KMS-11 (cell line): Measurements from ENCODE around the gene LRRD1.

Source experiments
- H2AFZ ChIP-seq: fragments of 200-600 bp; sonication (generic); 2 replicates; pipeline ENCODE4 v1.6.1; 2016; ENCODE audit warnings: antibody characterized with exemption, mixed run types, low read depth
- H3K27ac ChIP-seq: fragments of 200-600 bp; sonication (generic); 2 replicates; pipeline ENCODE4 v1.6.1; 2016; ENCODE audit warnings: mild to moderate bottlenecking, mixed run types
- H3K27me3 ChIP-seq: fragments of 200-600 bp; sonication (generic); 2 replicates; pipeline ENCODE4 v1.6.1; 2017; ENCODE audit warnings: mild to moderate bottlenecking, low read depth, mixed run types, moderate library complexity; ENCODE audit not compliant: insufficient read depth
- H3K36me3 ChIP-seq: fragments of 200-600 bp; sonication (generic); 2 replicates; pipeline ENCODE4 v1.6.1; 2017; ENCODE audit warnings: mild to moderate bottlenecking, mixed run types; ENCODE audit not compliant: insufficient read depth
- H3K4me1 ChIP-seq: fragments of 200-600 bp; sonication (generic); 2 replicates; pipeline ENCODE4 v1.6.1; 2016; ENCODE audit warnings: mild to moderate bottlenecking, low read depth, mixed run types; ENCODE audit not compliant: poor library complexity, severe bottlenecking
- H3K4me2 ChIP-seq: fragments of 200-600 bp; sonication (generic); 2 replicates; pipeline ENCODE4 v1.7.0; 2016; ENCODE audit warnings: mild to moderate bottlenecking, mixed run types
- H3K4me3 ChIP-seq: fragments of 200-600 bp; sonication (generic); IDR thresholded peaks from 2 replicates; pipeline ENCODE4 v1.6.1; 2017; ENCODE audit warnings: low read depth, low read length, mixed read lengths; ENCODE audit not compliant: insufficient read depth
- H3K79me2 ChIP-seq: fragments of 200-600 bp; sonication (generic); 2 replicates; pipeline ENCODE4 v1.6.1; 2016; ENCODE audit warnings: low read depth, mixed run types; ENCODE audit not compliant: insufficient read depth
- H3K9ac ChIP-seq: fragments of 200-600 bp; sonication (generic); 2 replicates; pipeline ENCODE4 v1.6.1; 2016; ENCODE audit warnings: mild to moderate bottlenecking, mixed run types
- H4K20me1 ChIP-seq: fragments of 200-600 bp; sonication (generic); 2 replicates; pipeline ENCODE4 v1.6.1; 2016; ENCODE audit warnings: mild to moderate bottlenecking, mixed run types; ENCODE audit not compliant: insufficient read depth
- TF ChIP-seq, protein P1 (sequence below): fragments of 200-600 bp; sonication (generic); conservative IDR thresholded peaks from 2 replicates; pipeline ENCODE4 v1.6.1; 2017; ENCODE audit warnings: low read depth, mild to moderate bottlenecking, antibody characterized with exemption, low read length, moderate library complexity, mixed read lengths

Gene LRRD1

DNA sequence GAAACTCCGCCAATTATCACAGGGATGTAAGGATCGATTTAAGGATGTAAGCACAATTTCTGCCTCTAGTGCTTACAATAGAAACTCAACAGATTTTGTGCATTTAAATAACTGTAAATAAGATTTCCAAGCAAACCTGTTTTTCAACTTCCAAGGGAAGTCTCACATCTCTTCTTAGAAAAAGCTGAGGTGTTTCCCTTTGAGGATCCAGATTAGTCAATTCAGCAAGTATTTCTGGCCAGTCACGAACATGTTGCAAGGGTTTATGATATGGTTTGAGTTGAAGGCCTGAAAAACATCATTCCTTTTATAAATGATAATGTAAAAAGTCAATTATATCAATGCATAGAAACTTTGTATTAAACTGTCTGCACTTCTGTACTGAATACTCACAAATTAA is 42.8 kb upstream of the LRRD1 start:
- Histone ChIP-seq H3K9ac (no peak overlapping the region), H3K4me1 (no peaks in the 10 kb centered on the region), H4K20me1 (no peaks in the 10 kb centered on the region), H2AFZ (no peak overlapping the region), H3K4me2 (no peak overlapping the region), H3K27ac (no peak overlapping the region), H3K4me3 (no peak overlapping the region), H3K27me3 (no peaks in the 10 kb centered on the region), H3K79me2 (no peaks in the 10 kb centered on the region), H3K36me3 (no peaks in the 10 kb centered on the region)
- TF ChIP-seq, protein P1, sequence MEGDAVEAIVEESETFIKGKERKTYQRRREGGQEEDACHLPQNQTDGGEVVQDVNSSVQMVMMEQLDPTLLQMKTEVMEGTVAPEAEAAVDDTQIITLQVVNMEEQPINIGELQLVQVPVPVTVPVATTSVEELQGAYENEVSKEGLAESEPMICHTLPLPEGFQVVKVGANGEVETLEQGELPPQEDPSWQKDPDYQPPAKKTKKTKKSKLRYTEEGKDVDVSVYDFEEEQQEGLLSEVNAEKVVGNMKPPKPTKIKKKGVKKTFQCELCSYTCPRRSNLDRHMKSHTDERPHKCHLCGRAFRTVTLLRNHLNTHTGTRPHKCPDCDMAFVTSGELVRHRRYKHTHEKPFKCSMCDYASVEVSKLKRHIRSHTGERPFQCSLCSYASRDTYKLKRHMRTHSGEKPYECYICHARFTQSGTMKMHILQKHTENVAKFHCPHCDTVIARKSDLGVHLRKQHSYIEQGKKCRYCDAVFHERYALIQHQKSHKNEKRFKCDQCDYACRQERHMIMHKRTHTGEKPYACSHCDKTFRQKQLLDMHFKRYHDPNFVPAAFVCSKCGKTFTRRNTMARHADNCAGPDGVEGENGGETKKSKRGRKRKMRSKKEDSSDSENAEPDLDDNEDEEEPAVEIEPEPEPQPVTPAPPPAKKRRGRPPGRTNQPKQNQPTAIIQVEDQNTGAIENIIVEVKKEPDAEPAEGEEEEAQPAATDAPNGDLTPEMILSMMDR, result no peak

DNA sequence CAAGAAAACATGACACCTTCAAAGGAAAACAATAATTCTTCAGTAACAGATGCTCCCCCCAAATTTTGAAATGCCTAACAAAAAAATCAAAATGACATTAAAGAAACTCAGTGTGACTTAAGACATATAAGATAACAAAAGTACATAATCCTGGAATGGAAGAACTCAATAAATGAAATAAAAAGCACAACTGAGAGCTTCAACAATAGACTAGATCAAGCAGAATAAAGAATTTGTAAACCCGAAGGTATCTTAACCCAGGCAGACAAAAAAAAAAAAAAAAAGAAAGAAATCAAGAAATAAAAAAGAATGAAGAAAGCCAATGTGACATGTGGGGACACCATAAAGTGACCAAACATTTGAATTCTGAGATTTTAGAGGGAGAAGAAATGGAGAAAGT is 27.7 kb upstream of the LRRD1 start:
- Histone ChIP-seq H3K4me3 (no peak overlapping the region), H3K27me3 (no peaks in the 10 kb centered on the region), H3K27ac (no peak overlapping the region), H3K9ac (no peak overlapping the region), H3K4me2 (no peak overlapping the region), H3K36me3 (no peaks in the 10 kb centered on the region), H4K20me1 (no peaks in the 10 kb centered on the region), H3K4me1 (no peaks in the 10 kb centered on the region), H2AFZ (no peak overlapping the region), H3K79me2 (no peaks in the 10 kb centered on the region)
- TF ChIP-seq, protein P1, result no peak

DNA sequence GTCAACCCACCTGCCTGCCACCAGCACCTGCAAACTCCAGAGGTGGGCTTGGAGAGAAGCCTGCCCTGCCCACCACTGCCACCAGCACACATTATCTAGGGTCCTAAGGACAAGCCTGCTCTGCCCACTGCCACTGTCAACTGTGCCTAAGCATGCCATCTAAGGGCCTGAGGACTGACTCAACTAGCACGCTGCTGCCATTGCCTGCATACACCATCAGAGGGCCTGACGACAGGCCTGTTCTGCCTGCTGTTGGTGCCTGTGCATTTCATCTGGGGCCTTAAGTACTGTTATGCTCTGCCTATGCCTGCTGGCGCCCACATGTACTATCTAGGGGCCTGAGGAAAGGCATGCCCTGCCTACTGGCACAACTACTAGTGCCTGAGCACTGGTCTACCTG is 27.0 kb upstream of the LRRD1 start:
- TF ChIP-seq, protein P1, result no peak
- Histone ChIP-seq H3K4me1 (no peaks in the 10 kb centered on the region), H3K4me2 (no peak overlapping the region), H3K4me3 (no peak overlapping the region), H3K79me2 (no peaks in the 10 kb centered on the region), H3K27me3 (no peaks in the 10 kb centered on the region), H3K9ac (no peak overlapping the region), H4K20me1 (no peaks in the 10 kb centered on the region), H3K36me3 (no peaks in the 10 kb centered on the region), H3K27ac (no peak overlapping the region), H2AFZ (no peak overlapping the region)

DNA sequence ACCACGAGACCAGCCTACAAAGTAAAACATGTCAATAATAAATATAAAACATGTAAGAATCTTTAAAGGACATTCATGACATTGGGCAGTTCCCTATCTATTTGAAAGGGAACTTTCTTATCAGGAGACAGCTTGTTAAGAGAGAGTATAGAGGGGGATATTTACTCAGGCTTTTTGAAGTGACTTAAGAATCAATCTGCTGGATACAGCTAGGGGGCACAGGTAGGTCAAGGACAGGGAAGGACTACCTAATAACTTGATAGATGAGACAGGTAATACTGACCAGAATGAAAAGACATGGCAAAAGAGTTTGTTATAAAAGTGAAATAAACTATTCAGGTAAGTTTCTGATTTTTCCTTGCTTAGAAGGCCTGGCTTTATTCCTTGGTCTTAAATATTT is 21.8 kb upstream of the LRRD1 start:
- H3K4me1 ChIP-seq, result no peaks in the 10 kb centered on the region
- H3K36me3 ChIP-seq, result no peaks in the 10 kb centered on the region

More for the DNA sequence above, 21.8 kb upstream of the LRRD1 start:
- Histone ChIP-seq H4K20me1 (no peaks in the 10 kb centered on the region), H3K27ac (no peak overlapping the region), H3K4me2 (no peak overlapping the region), H3K79me2 (no peaks in the 10 kb centered on the region), H3K4me3 (no peak overlapping the region), H3K9ac (no peak overlapping the region), H2AFZ (no peak overlapping the region), H3K27me3 (no peaks in the 10 kb centered on the region)
- TF ChIP-seq, protein P1, result no peak
